ENCODE data around the gene SLC39A11.

DNA sequence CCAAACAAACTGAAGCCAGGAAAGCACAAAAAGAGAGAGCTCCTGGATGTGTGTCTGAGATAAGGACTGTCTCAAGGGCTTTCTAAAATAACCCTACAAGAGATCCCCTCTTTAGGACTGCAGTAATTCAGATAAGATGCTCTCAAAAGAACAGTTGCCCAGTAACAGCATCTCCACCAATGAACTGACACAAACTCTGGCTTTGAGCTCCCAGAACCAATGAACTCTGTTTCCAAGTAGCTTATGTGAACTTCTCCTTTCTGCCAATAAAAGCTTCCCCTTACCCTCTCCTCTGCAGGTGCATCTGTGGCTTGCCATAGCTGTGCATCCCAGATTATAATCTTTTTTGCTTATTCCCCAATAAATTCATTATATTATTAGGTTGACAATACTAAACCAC lies 421.5 kb downstream of the SLC39A11 start:
- TF ChIP-seq SUZ12 (IDR thresholded peaks at IDR 0.05) (no peak), FOXA1 (IDR thresholded peaks at IDR 0.05) (no peak), FOXK2 (IDR thresholded peaks at IDR 0.05) (no peak), SP1 (IDR thresholded peaks at IDR 0.05) (no peak), BHLHE40 (IDR thresholded peaks at IDR 0.05; ENCODE audit: borderline replicate concordance) (no peak), CTBP1 (IDR thresholded peaks at IDR 0.05; ENCODE audit: borderline replicate concordance) (no peak)
